Retinal pigment epithelial cell (primary cell): ENCODE results near the gene CACNA2D3.

Experiments
- DNase-seq: peaks from one replicate; pipeline ENCODE4 v3.0.0-alpha.2; 2010; ENCODE audit warnings: low read depth
- H3K4me3 ChIP-seq: 2 replicates; pipeline ENCODE4 v1.5.1; 2011; ENCODE audit warnings: mild to moderate bottlenecking, low read length, control low read depth, moderate library complexity
- TF ChIP-seq, protein P1 (sequence below): conservative IDR thresholded peaks from 2 replicates; pipeline ENCODE4 v1.5.1; 2011; ENCODE audit warnings: low read depth, low read length, control low read depth, inconsistent platforms

The CACNA2D3 gene

DNA sequence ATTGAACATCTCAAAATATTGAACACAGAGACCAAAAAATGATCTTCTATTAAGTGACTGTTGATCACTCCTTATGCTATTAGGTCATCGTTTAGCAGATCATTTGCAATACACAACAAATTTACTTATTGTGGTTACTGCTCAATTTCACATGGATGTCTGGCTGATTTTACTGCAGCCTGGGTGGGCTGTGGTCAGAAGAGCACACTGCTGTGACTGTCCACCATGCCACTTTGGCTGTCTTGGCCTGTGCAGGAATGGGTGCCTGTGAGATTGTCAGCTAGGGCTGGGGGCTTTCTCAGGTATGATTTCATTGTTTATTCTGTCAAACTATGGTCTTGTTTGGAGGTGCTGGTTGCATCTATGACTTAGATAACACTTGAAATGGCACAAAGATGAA, 885.6 kb downstream of the CACNA2D3 start:
- no peak for DNase-seq
- TF ChIP-seq, protein P1, sequence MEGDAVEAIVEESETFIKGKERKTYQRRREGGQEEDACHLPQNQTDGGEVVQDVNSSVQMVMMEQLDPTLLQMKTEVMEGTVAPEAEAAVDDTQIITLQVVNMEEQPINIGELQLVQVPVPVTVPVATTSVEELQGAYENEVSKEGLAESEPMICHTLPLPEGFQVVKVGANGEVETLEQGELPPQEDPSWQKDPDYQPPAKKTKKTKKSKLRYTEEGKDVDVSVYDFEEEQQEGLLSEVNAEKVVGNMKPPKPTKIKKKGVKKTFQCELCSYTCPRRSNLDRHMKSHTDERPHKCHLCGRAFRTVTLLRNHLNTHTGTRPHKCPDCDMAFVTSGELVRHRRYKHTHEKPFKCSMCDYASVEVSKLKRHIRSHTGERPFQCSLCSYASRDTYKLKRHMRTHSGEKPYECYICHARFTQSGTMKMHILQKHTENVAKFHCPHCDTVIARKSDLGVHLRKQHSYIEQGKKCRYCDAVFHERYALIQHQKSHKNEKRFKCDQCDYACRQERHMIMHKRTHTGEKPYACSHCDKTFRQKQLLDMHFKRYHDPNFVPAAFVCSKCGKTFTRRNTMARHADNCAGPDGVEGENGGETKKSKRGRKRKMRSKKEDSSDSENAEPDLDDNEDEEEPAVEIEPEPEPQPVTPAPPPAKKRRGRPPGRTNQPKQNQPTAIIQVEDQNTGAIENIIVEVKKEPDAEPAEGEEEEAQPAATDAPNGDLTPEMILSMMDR: no peak
- no peak overlapping the region for H3K4me3 ChIP-seq

DNA sequence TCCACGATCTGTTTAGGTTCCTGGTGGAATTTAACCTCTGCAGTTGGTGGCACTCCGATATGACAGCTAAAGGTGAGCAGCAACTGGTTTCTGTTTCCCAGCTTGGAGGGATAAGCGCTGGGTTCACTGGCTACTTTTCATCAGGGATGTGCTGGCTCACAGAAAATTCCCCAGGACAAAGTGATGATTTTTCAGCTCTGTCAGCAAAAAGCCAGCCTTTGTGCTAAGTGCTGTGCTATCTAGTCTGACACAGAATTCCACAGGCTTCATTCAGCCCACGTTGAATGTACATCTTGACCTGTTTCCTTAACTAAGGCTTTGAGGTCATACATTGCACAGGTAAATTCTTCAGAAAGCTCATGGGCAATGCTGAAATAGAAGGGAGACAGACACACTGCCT, 887.0 kb downstream of the CACNA2D3 start:
- DNase-seq: no peak
- TF ChIP-seq, protein P1: no peak
- no peak overlapping the region for H3K4me3 ChIP-seq

DNA sequence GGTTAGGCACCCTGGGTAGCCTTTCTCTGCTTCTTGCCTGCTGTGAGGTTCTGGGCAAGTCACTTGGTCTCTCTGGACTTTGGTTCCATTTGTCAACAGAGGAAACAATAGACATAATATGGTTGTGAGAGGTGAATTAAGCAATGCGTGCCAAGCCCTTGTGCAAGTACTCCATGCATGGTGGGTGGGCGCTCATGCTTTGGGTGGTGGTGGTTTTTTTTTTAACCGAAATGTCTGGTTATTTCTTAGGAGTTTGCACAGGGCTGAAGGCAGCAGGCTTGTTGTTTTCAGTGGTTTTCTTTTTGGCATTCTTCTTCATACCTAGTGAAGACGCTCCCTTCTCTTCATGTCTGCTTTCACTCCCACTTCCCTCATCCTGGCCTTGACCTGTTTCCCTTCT, 889.7 kb downstream of the CACNA2D3 start:
- TF ChIP-seq, protein P1: no peak
- no peak overlapping the region for H3K4me3 ChIP-seq
- no peak for DNase-seq

DNA sequence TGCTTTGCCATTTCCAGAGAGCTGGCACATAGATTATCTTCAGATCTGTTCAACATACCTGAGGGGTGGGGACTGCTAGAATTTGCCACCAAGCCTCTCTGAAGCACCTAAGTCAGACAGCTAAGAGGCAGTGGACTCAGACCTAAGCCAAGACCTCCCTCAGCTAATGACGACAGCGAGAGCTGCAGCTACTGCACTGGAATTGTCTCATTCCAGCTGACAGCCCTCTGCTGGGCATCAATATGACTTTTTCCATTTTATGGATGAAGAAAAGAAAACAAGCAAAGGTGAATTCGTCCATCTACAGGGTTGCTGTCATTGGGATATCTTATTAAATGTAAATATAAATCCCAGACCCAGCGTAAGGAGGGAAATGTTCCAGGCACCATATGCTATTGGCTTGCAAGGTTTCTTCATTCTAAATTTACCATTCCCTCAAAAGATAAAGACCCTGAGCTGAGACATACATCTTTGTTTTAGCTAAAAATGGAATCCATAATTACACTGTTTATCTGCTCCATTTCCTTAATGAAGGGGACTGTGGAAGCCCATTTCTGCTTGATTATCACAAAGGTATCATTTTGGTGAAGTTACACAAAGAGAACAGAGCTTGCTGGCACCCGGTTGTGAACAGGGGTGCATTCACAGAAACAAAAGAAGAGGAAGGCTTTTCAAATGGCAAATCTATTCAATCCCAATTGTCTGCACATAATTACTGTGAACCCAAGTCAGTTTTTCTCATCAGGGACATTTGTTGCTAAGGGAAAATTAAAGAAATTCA, 891.0 kb downstream of the CACNA2D3 start:
- DNase-seq: peak; percentile 11
- no peak overlapping the region for H3K4me3 ChIP-seq
- TF ChIP-seq, protein P1: peak; percentile 41

DNA sequence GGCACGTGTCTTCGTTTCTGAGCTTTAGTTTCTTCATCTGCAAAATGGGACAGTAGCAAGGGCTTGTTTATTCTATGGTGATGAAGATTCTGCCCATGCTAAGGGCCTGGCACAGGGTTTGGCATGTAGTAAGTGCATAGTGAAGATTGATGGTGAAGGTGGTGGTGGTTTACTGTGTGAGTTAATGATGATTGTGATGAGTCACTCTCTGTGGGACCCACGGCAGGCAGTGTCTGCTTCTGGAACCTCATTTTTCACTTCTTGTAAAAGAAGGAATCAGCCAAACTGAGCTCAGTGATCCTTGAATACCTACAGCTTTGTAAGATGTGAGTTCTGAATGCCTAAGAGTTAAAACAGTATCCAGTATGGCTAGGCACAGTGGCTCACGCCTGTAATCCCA, 891.7 kb downstream of the CACNA2D3 start:
- TF ChIP-seq, protein P1: no peak
- no peak overlapping the region for H3K4me3 ChIP-seq
- no peak for DNase-seq

DNA sequence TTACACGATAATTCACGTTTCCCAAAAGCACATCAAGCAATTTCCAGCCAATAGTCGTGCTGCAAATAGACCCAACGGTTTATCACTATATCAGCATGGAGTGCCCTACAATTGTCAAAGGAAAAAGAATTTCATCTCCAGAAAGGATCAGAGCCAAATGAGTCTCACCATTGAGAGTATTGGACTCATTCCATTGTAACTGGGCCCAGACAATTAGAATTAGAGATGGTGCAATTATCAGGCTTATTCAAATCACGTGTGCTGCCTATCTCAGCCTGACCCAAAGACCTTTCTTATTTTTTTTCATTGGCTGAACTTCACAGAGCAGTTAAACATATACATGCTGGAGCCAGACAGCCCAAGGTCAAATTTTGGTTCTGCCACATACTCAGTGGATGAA, 892.6 kb downstream of the CACNA2D3 start:
- DNase-seq: no peak
- TF ChIP-seq, protein P1: no peak
- H3K4me3 ChIP-seq: no peak overlapping the region

DNA sequence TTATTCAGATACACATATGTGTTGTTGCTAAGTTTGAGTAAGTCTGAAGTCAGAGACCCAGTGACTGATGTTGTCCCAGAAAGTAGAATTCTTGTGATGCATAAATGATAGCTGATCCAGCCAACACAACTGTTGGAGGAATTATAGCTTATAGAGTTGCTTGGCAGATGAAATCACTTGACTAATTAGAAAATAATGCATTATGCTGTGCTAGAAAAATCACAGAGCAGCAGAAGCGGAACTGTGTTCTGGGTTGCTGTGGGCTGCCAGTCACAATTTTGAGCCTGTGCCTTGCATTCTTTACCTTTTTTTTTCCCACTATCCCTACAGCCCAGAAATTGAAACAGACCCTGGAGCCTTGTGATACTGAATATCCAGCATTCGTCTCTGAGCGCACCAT, 895.5 kb downstream of the CACNA2D3 start:
- TF ChIP-seq, protein P1: no peak
- peak; percentile 14 for DNase-seq

More for the DNA sequence above, 895.5 kb downstream of the CACNA2D3 start:
- H3K4me3 ChIP-seq: no peak overlapping the region
